Right ventricle myocardium superior (tissue), 1 donor: ENCODE results near the gene ABCC10. TPM values are rescaled to one million over a fixed set of nuclear protein-coding genes. Genes with fewer than 3 reads are reported as not detected.

Experiments
- microRNA-seq: library from miRNA; unstranded; fragments of <30 nt; microRNA quantifications from one replicate; pipeline ENCODE4 v1.2.0, GENCODE V29; 2020
- total RNA-seq: library from RNA; stranded (reverse); fragmentation: NEBNext Ultra II Directional; extraction: Animal tissue kit (Norgen Biotek cat#: 25700); gene quantifications from one replicate; pipeline ENCODE4 v1.2.1, GENCODE V29; 2021
- donor health status: DM: no; HTN: yes; CAD: no; lungs with severe emphysema.

ABCC10 gene
- total RNA-seq, 1 donor from 2014 or later: 9.8 TPM

Small RNA genes within 50 kb of the gene (microRNA-seq; reads per million reads assigned to microRNA genes)
- not detected for gene MIR6780B

Other genes starting within 250 kb of the ABCC10 start
- gene CUL9, start 245.3 kb upstream of the ABCC10 start, total RNA-seq: 12.5 TPM
- 31.5 TPM for gene DNPH1, start 198.1 kb upstream of the ABCC10 start, total RNA-seq
- 0.13 TPM for gene TTBK1, start 184.1 kb upstream of the ABCC10 start, total RNA-seq
- not detected for gene SLC22A7, start 129.3 kb upstream of the ABCC10 start, total RNA-seq
- 4.1 TPM for gene CRIP3, start 118.7 kb upstream of the ABCC10 start, total RNA-seq
- gene ZNF318, start 57.9 kb upstream of the ABCC10 start, total RNA-seq: 10.2 TPM
- 1.0 TPM for gene DLK2, start 28.0 kb downstream of the ABCC10 start, total RNA-seq
- 20.5 TPM for gene TJAP1, start 50.0 kb downstream of the ABCC10 start, total RNA-seq
- gene LRRC73, start 82.8 kb downstream of the ABCC10 start, total RNA-seq: 1.4 TPM
- 64.0 TPM for gene YIPF3, start 89.4 kb downstream of the ABCC10 start, total RNA-seq
- gene POLR1C, start 89.5 kb downstream of the ABCC10 start, total RNA-seq: 15.6 TPM
- 12.9 TPM for gene XPO5, start 148.5 kb downstream of the ABCC10 start, total RNA-seq
- gene POLH, start 148.6 kb downstream of the ABCC10 start, total RNA-seq: 6.9 TPM
- 25.1 TPM for gene GTPBP2, start 201.7 kb downstream of the ABCC10 start, total RNA-seq
- gene MAD2L1BP, start 208.3 kb downstream of the ABCC10 start, total RNA-seq: 26.1 TPM
- gene RSPH9, start 217.5 kb downstream of the ABCC10 start, total RNA-seq: 0.16 TPM